ENCODE results near the gene RCOR3. TPM values are rescaled to one million over a fixed set of nuclear protein-coding genes. Genes with fewer than 3 reads are reported as not detected.
"Not testable (repeated sequence)": the region's sequence is repeated elsewhere in the genome, so short reads cannot be mapped to it uniquely, and the experiment has no call there.

The RCOR3 gene
- total RNA-seq, 2 experiments from 2014 or later, result 43.5 to 47.3 TPM

DNA sequence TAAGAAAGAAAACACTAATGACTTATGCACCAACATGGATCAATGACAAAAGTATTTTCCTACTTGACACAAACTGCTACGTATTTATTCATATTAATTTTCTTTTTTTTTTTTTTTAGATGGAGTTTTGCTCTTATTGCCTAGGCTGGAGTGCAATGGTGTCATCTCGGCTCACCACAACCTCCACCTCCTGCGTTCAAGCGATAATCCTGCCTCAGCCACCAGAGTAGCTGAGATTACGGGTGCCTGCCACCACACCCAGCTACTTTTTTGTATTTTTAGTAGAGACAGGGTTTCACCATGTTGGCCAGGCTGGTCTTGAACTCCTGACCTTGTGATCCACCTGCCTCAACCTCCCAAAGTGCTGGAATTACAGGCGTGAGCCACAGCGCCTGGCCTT is 62.5 kb downstream of the RCOR3 start:
- peaks cover 36% of the 10 kb centered on the region for H3K4me1 Mint-ChIP-seq
- ATAC-seq; H3K27ac Mint-ChIP-seq; H3K27me3 Mint-ChIP-seq; H3K36me3 Mint-ChIP-seq; H3K9me3 Mint-ChIP-seq (ENCODE audit: low read depth); H3K4me3 Mint-ChIP-seq; DNase-seq: not testable (repeated sequence)
- CTCF ChIA-PET, result interaction anchor here (0.9 to 9.8 kb wide), 6 partner anchors 11 to 191 kb away, joined by 4 to 85 read pairs (median 19); no protein-coding TSS in a partner anchor

DNA sequence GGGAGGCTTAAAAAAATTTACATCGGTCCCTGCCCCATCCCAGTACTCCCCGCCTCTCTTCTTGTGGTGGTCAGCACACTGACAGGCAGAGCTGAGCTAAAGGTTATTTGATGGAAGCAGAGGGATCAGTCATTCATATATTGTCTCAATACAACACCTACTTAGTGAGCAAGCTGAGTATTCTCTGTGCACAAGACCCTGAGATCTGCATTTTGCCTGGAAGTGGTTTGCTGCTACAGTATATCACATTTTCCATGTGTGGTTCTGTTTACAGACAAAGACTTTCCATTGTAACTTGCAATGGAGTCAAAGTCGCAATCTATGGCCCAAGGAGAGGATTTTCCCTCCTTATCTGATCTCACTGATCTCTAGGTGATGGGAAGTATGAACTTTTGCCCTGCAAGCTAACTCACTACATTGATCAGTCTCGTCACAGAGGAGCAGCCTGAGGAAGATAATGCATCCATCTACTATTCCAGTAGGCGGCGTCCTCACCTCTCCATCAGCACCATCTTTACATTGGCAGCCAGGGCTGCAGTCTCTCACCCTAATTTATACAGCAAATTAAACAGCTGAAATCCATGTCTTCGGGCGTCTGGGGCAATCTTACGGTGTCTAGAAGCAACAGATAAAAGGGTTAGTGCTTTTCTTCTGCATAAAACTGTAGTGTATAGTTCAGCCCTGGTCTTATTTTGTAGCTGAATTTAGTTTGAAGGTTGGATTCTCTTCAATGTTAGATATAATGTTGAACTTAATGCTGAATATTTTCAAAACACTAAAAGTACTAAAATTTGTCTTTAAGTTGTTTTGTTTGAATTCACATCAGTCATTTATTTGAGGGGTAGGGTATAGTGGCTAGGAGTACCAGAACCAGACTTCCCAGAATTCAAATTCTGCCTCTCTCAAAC is 64.2 kb downstream of the RCOR3 start:
- H3K9me3 Mint-ChIP-seq (ENCODE audit: low read depth), result no peaks in the 10 kb centered on the region
- DNase-seq (peak; percentile 84), ATAC-seq (peak; percentile 63)
- H3K27me3 Mint-ChIP-seq, result no peaks in the 10 kb centered on the region
- CTCF ChIA-PET, result interaction anchor here (0.7 to 9.8 kb wide), 34 partner anchors 8 to 336 kb away, joined by 3 to 85 read pairs (median 5); partner anchors contain the start of gene KCNH1
- H3K4me3 Mint-ChIP-seq, result no peak overlapping the region
- H3K4me1 Mint-ChIP-seq, result peaks cover 43% of the 10 kb centered on the region
- H3K36me3 Mint-ChIP-seq, result peaks cover 3% of the 10 kb centered on the region
- no peak overlapping the region for H3K27ac Mint-ChIP-seq

DNA sequence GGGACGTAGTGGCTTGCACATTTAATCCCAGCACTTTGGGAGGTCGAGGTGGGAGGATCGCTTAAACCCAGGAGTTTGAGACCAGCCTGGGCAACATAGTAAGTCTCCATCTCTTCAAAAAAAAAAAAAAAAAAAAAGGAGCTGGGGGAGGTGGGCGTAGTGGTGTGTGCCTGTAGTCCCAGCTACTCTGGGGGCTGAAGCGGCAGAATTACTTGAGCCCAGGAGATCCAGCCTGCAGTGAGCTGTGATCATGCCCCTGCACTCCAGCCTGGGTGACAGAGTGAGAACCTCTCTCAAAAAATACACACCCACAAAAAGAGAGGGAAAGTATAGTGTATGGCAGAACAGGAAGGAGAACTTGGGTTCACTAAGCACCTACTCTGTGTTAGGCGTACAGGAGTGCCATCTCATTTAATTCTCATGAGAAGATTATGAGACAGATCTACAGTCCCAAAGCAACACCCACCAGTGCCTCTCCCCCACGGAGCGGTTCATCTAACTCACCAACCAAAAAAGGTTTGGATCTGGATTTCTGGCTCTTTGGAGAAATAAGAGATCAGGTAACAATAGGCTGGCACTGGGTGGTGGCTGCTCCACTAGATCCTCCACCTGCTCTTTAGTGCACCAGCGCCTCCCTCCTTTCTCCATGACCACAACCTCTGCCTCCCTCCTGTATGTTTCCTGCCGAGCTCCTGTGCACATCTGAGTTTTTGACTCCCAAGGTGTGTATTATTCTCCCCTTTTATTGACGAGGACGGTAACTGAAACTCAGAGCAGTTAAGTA is 66.0 kb downstream of the RCOR3 start:
- Mint-ChIP-seq H3K27me3 (no peaks in the 10 kb centered on the region), H3K4me3 (peak overlapping the region; percentile 35), H3K9me3 (ENCODE audit: low read depth) (no peaks in the 10 kb centered on the region), H3K27ac (peak overlapping the region; percentile 32), H3K36me3 (peaks cover 8% of the 10 kb centered on the region), H3K4me1 (peaks cover 60% of the 10 kb centered on the region)
- CTCF ChIA-PET, result interaction anchor here (0.6 to 9.8 kb wide), 4 partner anchors 29 to 187 kb away, joined by 3 to 85 read pairs (median 11); no protein-coding TSS in a partner anchor
- DNase-seq (no peak), ATAC-seq (no peak)

DNA sequence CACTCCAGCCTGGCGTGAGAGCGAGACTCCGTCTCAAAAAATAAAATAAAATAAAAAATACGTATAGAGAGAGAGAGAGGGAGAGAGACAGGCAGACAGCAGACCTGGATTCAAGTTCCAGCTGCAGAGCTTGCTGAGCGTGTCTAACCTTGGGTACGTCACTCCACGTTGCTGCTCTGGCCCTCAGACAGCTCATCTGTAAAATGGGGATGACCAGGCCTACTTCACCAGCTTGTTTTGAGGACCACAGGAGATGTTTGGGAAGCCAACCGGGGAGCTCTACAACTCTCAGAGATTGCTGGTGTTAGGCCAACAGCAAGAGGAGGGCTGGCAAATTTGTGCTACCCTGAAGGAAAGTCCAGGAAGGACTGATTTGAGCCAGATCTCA is 67.0 kb downstream of the RCOR3 start:
- Mint-ChIP-seq H3K4me3 (peak overlapping the region; percentile 83), H3K27me3 (no peaks in the 10 kb centered on the region), H3K36me3 (peaks cover 15% of the 10 kb centered on the region), H3K9me3 (ENCODE audit: low read depth) (no peaks in the 10 kb centered on the region), H3K27ac (peak overlapping the region; percentile 93), H3K4me1 (peaks cover 64% of the 10 kb centered on the region)
- CTCF ChIA-PET, result interaction anchor here (0.7 to 9.8 kb wide), 8 partner anchors 9 to 186 kb away, joined by 3 to 85 read pairs (median 7); no protein-coding TSS in a partner anchor
- ATAC-seq (no peak), DNase-seq (no peak)

DNA sequence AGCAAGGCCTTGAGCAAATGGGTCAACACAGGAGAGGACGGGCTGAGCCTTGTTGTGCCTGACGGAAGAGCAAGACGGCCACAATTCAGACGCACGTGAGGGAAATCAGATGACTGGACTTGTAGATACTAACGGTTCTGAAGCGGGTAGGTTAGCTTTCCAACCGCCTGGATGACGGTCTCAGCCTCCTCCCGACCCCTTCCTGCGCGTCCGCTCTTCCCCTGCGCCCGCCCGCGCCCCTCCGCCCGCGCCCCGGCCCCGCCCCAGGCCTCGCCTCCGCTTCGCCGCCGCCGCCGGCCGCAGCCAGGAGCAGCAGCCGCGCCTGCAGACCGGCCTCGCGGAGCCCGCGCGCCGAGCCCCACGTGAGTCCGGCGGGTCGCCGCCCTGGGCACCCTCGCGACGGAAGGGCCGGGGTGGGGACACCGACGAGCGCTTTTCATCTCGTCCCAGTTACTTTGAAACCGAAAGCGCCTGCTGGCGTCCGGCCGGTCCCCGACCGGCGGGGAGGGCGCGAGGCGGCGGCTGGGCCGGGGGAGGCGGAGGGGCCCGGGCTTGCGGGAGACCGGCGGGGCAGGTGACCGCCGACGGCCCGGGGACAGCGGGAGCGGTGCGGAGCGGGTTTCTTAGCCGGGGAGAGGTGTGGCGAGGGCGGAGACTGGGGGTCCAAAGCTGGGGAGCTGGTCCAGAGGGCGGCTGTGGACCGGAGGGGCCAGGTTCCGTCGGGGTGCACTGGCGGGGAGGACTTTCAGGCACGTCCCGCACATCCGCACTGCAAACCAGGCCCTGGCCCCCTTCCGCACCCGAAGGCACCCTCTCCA is 67.6 kb downstream of the RCOR3 start, which contains the start of gene TRAF5:
Gene TRAF5, plus strand, starts transcription at position 306 of the 818 bp plus-strand sequence. CDS start 26,407 bp downstream, outside the sequence.
- DNase-seq (peak; percentile 61), ATAC-seq (peak; percentile 46)
- no peaks in the 10 kb centered on the region for H3K27me3 Mint-ChIP-seq
- peaks cover 67% of the 10 kb centered on the region for H3K4me1 Mint-ChIP-seq
- H3K4me3 Mint-ChIP-seq, result peak within 1 kb of the TSS; percentile 85
- peaks cover 17% of the 10 kb centered on the region for H3K36me3 Mint-ChIP-seq
- CTCF ChIA-PET, result interaction anchor here (0.7 to 9.8 kb wide), 17 partner anchors 8 to 186 kb away, joined by 3 to 85 read pairs (median 5); no protein-coding TSS in a partner anchor
- H3K27ac Mint-ChIP-seq, result peak within 1 kb of the TSS; percentile 93
- H3K9me3 Mint-ChIP-seq (ENCODE audit: low read depth), result no peaks in the 10 kb centered on the region

DNA sequence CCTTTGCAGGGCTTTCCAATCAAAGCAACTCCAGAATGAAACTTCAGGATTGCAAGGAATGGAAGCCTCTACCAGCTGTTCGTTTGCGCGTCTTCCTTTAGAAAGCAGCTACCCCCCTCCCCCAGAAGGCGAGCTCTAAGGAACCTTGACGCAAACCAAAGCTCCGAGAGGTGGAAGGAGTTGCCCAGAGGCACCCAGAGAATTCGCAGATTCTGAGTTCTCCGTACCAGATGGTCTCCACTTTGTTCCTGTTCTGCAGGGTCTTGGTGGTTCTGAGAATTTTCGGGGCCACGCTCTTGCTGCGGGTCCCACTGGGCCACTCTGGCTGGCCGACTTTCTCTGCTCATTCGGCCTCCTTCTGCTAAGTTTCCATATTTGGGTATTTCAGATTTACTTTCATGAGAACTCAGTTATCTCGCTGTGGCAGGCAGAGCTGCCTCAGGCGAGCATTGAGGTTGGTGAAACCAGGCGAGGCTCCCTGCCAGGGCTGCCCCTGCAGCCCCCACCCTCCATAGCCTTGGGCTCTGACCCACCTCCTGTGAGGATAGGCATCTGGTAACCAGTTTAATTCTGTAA is 68.3 kb downstream of the RCOR3 start:
- peak overlapping the region; percentile 85 for H3K4me3 Mint-ChIP-seq
- CTCF ChIA-PET, result interaction anchor here (0.8 to 9.8 kb wide), 15 partner anchors 9 to 185 kb away, joined by 3 to 85 read pairs (median 5); no protein-coding TSS in a partner anchor
- H3K9me3 Mint-ChIP-seq (ENCODE audit: low read depth), result no peaks in the 10 kb centered on the region
- H3K36me3 Mint-ChIP-seq, result peaks cover 17% of the 10 kb centered on the region
- peak; percentile 59 for DNase-seq
- no peaks in the 10 kb centered on the region for H3K27me3 Mint-ChIP-seq
- ATAC-seq, result peak; percentile 21
- peaks cover 71% of the 10 kb centered on the region for H3K4me1 Mint-ChIP-seq
- peak overlapping the region; percentile 91 for H3K27ac Mint-ChIP-seq

DNA sequence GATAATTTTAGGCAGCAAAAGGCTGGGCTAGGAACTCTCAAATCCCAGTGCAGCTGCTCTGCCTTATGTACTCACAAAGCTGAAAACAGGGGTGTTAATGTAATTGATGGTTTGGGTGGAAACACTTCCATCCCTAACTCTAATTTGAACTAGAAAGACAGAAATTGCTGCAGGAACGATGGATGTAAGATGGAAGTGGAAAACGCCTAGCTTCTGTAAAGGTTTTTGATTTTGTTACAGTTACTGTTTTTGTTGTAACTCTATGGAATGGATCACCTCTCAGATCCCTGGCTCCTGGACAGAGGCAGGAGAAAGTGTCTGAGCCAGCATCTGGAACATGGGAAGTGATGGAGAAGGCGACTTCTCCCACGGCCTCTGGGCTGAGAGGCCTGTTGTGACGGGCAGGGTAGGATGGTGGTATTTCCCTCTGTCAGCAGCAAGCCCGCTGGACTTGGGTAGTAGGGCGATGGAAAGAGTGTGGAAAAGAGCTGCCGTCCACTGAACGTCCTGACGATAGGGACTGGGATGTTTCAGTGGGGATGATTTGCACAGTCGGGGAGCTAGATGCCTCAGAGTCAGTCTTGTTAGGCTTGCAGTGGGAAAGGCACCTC is 69.0 kb downstream of the RCOR3 start:
- peak overlapping the region; percentile 91 for H3K27ac Mint-ChIP-seq
- CTCF ChIA-PET, result interaction anchor here (1.0 to 9.8 kb wide), 19 partner anchors 9 to 324 kb away, joined by 3 to 85 read pairs (median 5); no protein-coding TSS in a partner anchor
- peak overlapping the region; percentile 85 for H3K4me3 Mint-ChIP-seq
- ATAC-seq (no peak), DNase-seq (no peak)
- H3K27me3 Mint-ChIP-seq, result no peaks in the 10 kb centered on the region
- H3K4me1 Mint-ChIP-seq, result peaks cover 73% of the 10 kb centered on the region
- H3K36me3 Mint-ChIP-seq, result peaks cover 17% of the 10 kb centered on the region
- no peaks in the 10 kb centered on the region for H3K9me3 Mint-ChIP-seq (ENCODE audit: low read depth)

DNA sequence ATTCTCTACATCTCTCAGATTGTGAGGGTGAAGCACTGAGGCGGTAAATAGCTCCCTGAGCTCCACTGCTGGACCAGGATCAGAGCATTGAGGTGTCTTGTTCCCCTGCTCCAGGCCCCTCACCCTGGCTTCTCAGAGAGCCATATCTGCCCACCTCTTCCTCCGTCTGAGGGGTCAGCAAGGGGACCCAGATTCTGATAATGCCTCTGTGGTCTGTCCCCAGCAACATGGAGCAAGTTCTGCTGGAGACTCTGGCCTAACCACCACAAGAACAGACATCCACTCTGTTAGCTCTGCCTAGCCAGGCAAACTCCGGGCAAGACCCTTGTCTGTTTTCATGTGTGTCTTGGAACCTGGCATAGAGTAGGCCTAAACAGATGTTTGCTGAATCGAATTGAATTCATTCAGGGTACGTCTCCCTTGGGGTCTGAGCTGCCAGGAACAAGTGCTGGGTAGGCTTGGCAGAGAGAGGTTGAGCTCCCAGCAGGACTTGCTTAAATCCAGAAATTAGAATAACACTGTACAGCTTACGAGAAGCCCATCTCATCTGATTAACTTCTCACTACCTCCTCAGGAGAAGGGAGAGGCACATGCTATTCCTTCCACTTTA is 69.8 kb downstream of the RCOR3 start:
- ATAC-seq (no peak), DNase-seq (no peak)
- peak overlapping the region; percentile 91 for H3K27ac Mint-ChIP-seq
- peaks cover 71% of the 10 kb centered on the region for H3K4me1 Mint-ChIP-seq
- peak overlapping the region; percentile 85 for H3K4me3 Mint-ChIP-seq
- no peaks in the 10 kb centered on the region for H3K27me3 Mint-ChIP-seq
- H3K36me3 Mint-ChIP-seq, result peaks cover 20% of the 10 kb centered on the region
- no peaks in the 10 kb centered on the region for H3K9me3 Mint-ChIP-seq (ENCODE audit: low read depth)
- CTCF ChIA-PET, result interaction anchor here (0.7 to 9.8 kb wide), 17 partner anchors 8 to 324 kb away, joined by 3 to 85 read pairs (median 4); partner anchors contain the start of gene SLC30A1

DNA sequence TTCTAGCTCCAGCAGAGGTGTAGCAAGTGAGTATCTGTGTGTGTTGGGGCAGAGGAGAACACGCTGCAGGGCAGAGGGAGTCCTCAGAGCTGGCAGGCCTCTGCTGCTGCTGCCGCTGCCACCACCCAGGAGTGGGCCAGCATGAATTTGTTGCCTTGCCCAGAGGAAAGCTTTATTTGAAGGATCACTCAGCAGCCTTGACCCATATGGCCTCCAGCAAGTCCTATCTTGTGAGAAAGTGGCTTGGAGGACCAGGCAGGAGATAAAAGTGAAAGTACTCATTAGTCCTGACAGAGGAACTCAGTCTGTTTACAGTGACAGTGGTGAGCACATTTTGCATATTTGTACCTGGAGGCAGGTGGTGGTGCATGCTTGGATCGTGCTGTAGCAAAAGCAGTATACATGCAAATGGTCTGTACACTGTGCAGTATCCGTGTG is 70.6 kb downstream of the RCOR3 start:
- Mint-ChIP-seq H3K27ac (peak overlapping the region; percentile 91), H3K27me3 (no peaks in the 10 kb centered on the region), H3K4me1 (peaks cover 76% of the 10 kb centered on the region), H3K36me3 (peaks cover 20% of the 10 kb centered on the region), H3K4me3 (peak overlapping the region; percentile 85), H3K9me3 (ENCODE audit: low read depth) (no peaks in the 10 kb centered on the region)
- CTCF ChIA-PET, result interaction anchor here (0.7 to 9.8 kb wide), 11 partner anchors 9 to 323 kb away, joined by 3 to 85 read pairs (median 4); partner anchors contain the start of gene SLC30A1
- no peak for DNase-seq
- ATAC-seq, result no peak

DNA sequence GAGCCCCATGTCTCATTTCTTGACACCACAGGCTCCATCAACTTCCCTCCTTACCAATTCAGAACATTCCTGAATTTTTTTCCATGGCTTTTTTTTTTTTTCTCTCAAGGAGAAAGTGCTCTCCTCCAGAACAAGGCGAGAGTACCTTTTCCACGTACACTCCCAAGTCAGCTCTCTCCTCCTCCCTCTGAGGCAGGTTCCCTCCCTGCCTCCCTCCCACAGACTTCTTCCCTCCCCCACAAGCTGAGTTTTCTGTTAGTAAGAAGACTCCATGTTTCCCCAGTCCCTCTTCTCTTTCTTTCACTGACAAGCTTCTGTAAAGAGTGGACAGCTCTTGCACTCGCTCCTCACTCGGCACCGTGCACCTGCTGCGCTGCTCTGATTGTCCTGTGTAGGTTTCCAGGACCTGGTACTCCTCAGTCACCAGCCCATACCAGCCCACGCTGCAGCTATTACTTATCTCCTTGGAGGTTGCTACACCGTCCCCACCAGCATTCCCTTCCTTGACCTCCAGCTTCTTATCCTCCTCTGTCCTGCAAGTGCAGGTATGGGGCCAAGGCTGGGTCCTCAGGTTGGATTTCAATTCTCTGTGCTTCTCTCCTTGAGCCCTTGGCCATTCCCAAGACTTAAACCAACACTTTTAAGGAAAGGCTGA is 71.2 kb downstream of the RCOR3 start:
- Mint-ChIP-seq H3K27me3 (no peaks in the 10 kb centered on the region), H3K4me3 (peak overlapping the region; percentile 85), H3K9me3 (ENCODE audit: low read depth) (no peaks in the 10 kb centered on the region), H3K27ac (peak overlapping the region; percentile 91), H3K36me3 (peaks cover 20% of the 10 kb centered on the region), H3K4me1 (peaks cover 77% of the 10 kb centered on the region)
- DNase-seq (no peak), ATAC-seq (no peak)
- CTCF ChIA-PET, result interaction anchor here (0.7 to 9.8 kb wide), 4 partner anchors 21 to 182 kb away, joined by 4 to 85 read pairs (median 4); no protein-coding TSS in a partner anchor
